Anterior cingulate cortex (tissue), 58 donors: Measurements from ENCODE around the gene CYB561D2.
A peak's percentile ranks its signal among the peaks of the same experiment; 100 is the strongest.

Experiments
- DNase-seq, 58 donors: peaks; one replicate each; lab custom pipeline; 2025; lab: John Stamatoyannopoulos, UW

Gene CYB561D2

GRCh38 chr3:50383750-50384149 is 33.1 kb downstream of the CYB561D2 start:
- no peak for DNase-seq

GRCh38 chr3:50385754-50386153 is 35.1 kb downstream of the CYB561D2 start:
- DNase-seq: no peak

GRCh38 chr3:50388016-50388719 is 37.5 kb downstream of the CYB561D2 start:
- DNase-seq: peak in 7 of 58 donors; percentile 2 to 25 (median 9)

DNA sequence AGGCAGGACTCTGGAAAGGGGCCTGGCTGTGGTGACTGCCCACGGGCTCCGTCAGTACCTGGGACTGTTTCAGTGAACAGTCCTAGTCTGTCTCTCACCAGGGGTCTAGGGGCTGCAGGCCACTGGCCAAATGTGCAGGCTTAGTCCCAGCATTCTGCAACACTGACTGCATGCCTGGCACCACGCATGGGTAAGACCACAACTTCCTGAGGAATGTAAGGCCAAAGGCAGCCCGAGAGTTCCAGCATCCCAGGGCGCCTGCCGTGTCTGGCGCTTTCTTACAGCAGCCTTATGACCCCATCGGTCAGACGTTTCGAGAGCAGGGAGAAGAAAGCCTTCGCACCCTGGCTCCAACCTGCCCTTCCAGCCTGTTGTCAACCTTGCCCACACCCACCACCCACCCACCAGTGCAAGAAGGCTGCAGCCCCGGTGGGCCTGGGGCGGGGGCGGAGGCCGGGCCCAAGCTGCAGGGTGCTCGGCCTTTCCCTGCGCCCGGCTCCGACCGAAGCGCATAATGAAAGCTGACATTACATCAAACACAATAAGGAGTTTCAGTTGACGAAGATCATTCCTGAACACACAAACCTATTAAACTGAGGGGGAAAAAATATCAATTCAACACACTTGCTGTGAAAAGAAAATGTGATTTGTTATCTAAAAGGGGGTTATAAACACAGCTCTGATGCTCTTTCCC is 38.2 kb downstream of the CYB561D2 start:
- no peak for DNase-seq

GRCh38 chr3:50389414-50389767 is 38.7 kb downstream of the CYB561D2 start:
- DNase-seq: no peak

GRCh38 chr3:50390508-50391224 is 40.0 kb downstream of the CYB561D2 start:
- peak in 47 of 58 donors; percentile 3 to 65 (median 28) for DNase-seq

GRCh38 chr3:50392101-50392715 is 41.5 kb downstream of the CYB561D2 start:
- DNase-seq: peak in 30 of 58 donors; percentile 4 to 48 (median 16)

GRCh38 chr3:50393061-50393460 is 42.4 kb downstream of the CYB561D2 start:
- no peak for DNase-seq

DNA sequence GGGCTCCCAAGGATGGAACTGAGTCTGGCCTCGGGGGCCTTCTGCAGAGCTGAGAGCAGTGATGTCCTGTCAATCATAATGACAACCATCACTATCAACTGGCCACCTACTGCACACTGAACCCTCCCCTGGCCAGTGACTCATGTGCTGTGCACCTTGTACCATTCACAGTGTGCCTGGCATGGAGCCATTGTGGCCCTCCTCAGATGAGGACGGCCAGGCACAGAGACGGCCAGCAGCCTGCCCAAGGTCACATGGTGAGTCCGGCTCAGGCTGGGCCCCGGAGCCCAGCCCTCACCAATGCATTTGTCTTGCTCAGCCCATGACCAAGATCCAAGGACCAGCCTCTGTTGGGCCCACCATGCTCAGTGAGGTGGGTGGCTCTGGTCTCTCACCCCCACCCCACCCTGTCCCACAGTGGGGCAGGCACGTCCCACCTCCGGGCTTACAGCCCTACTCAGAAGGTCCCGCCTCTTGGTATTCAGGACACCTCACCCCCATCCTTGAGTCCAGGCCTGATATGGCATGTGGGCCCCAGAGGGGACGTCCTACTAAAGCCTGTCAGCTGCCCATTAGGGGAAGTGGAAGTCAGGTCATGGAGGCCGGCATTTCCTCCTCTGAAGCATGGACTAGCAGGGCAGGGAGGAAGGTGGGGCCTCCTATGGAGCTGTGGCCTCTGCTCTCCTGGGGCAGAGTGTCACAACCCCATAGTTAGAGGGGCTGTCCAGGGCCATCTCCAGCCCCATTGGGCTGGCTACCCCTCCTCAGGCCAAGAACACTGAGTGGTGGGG is 44.6 kb downstream of the CYB561D2 start:
- DNase-seq: no peak

GRCh38 chr3:50396502-50396901 is 45.8 kb downstream of the CYB561D2 start:
- DNase-seq: no peak

- DNase-seq: no peak
These were observed 51.4 kb downstream of the CYB561D2 start for GRCh38 chr3:50401978-50402595.
